Retinal pigment epithelial cell (primary cell): ENCODE results near the gene GALNT10.

Experiments used
- DNase-seq: peaks from one replicate; pipeline ENCODE4 v3.0.0-alpha.2; 2010; ENCODE audit warnings: low read depth
- H3K4me3 ChIP-seq: 2 replicates; pipeline ENCODE4 v1.5.1; 2011; ENCODE audit warnings: mild to moderate bottlenecking, low read length, control low read depth, moderate library complexity
- TF ChIP-seq, protein P1 (sequence below): conservative IDR thresholded peaks from 2 replicates; pipeline ENCODE4 v1.5.1; 2011; ENCODE audit warnings: low read depth, low read length, control low read depth, inconsistent platforms

The GALNT10 gene

DNA sequence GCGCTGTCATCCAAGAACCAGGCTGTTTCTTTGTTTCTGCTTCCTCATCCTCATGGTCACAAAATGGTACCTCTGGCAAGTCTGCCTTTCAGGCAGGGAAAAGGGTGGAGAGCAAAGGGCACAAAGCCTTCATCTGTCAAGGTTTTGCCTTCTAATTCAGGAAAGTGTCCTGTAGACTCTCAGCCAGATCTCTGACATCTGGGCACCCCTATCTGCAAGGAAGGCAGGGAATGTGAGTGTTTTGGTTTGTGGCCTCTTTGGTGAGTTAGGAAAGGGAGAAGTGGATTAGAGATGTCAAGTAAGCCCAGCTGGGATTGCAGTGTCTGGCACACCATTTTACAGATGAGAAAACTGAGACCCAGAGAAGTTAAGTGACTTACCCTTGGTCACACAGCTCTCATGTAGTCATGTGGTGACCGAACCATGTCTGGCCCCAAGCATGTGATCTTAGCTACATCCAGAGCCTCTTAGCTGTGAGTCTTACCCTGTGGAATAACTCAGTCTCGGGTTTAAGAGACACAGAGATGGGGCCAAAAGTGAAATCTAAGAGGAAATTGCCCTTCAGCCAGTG, 139.6 kb downstream of the GALNT10 start:
- TF ChIP-seq, protein P1, sequence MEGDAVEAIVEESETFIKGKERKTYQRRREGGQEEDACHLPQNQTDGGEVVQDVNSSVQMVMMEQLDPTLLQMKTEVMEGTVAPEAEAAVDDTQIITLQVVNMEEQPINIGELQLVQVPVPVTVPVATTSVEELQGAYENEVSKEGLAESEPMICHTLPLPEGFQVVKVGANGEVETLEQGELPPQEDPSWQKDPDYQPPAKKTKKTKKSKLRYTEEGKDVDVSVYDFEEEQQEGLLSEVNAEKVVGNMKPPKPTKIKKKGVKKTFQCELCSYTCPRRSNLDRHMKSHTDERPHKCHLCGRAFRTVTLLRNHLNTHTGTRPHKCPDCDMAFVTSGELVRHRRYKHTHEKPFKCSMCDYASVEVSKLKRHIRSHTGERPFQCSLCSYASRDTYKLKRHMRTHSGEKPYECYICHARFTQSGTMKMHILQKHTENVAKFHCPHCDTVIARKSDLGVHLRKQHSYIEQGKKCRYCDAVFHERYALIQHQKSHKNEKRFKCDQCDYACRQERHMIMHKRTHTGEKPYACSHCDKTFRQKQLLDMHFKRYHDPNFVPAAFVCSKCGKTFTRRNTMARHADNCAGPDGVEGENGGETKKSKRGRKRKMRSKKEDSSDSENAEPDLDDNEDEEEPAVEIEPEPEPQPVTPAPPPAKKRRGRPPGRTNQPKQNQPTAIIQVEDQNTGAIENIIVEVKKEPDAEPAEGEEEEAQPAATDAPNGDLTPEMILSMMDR, result no peak
- DNase-seq, result no peak
- no peak overlapping the region for H3K4me3 ChIP-seq

DNA sequence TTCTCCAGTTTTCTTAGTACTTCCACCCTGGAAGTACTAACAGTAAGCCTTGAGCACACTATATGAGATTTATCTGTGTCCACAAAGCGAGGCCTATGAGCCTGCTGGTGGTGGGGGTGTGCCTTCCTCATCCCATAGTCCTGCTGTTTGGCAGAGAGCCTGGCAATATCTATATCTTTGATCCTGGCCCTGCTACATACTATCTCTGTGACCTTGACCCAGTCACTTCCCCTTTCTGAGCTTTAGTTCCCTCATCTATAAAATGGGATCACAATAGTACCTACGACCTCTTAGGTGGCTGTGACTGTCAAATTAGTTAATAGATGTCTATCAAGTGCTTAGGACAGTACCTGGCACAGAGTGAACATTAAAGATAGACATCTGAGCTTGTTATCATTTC, 140.7 kb downstream of the GALNT10 start:
- no peak for DNase-seq
- H3K4me3 ChIP-seq, result no peak overlapping the region
- TF ChIP-seq, protein P1, result no peak

DNA sequence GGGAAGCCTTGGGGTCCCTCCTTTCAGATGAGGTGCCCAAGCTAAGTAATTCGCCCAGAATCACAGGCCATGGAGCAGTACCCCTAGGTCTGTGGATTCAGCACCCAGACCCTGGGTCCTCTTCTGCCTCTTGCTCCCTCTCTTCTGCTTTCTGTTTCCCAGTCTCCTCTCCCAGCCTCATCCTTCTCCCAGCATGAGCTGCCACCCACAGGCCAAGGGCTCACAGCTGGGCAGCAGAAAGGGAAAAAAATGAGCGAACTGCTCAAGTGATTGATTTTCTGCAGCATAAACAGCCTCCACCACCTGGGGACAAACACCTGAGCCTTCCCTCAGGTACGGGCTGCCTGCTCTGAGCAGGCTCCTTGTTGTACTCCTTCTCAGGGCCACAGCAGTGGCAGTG, 141.4 kb downstream of the GALNT10 start:
- TF ChIP-seq, protein P1, result no peak
- no peak for DNase-seq
- H3K4me3 ChIP-seq, result no peak overlapping the region

DNA sequence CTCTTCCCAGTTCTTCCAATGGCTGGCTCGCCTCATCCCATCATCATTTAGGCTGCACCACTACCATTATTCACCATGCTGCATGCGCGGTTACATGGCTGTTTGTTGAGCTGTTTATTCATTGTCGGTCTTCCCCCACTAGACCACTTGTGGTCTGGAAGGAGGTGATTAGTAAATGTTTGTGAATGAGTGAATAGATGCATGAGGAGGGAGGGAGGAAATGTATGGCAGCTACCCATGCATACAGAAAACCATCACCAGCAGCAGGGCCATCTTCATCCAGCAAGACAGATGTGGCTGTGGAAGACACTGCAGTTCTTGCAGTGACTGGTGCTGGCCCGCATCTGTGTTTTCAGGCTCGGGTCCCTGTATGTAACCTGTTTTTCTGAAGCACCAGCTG, 141.9 kb downstream of the GALNT10 start:
- H3K4me3 ChIP-seq, result no peak overlapping the region
- DNase-seq, result no peak
- TF ChIP-seq, protein P1, result no peak

DNA sequence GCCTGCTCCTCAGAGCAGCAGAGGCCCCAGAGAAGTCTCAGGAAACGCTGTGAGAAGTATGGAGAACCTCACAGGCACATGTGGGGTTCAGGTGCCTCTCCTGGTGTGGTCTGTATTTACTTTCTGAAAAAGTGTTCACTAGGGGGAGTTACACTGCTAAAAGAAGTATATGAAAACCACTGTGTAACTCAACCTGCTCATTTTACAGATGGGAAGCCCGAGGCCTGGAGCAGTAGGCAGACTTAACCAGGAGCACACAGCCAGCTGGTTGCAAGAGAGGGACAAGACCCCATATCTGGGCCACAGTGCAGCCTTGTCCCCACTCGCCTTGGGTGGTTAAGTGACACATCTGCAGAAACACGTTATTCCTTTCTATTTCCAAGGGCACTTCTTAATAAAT, 142.5 kb downstream of the GALNT10 start:
- TF ChIP-seq, protein P1, result no peak
- no peak for DNase-seq
- no peak overlapping the region for H3K4me3 ChIP-seq

DNA sequence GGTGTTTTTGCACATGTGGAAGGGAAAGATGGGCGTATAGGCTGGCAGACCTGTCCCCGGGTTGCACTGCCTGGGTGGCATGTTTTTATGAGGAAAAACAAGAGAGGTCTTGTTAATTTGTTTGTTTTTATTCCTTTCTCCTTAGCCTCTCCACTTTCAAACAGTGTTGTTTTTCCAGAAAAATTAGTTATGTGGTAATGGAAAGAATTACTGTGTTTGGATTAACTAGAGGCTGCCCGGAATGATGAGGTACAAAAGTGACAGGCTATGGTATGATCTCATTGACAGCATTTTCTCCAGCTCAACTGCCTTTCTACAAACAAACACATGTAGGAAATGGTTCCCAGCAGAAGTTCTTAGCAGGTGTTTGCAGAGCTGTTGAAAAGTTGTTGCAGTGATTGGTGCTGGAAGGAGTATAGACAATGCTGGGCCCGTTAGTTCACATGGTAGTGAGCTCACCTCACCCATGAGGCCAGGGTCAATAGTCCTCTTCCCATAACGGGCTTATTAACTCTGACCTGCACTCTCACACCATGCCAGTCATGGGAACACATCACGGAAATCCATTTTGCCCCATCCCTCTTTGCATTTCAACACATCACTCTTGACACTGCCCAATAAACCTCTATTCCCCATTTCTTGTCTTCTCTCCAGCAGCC, 144.0 kb downstream of the GALNT10 start:
- no peak overlapping the region for H3K4me3 ChIP-seq
- TF ChIP-seq, protein P1, result no peak
- DNase-seq, result no peak

DNA sequence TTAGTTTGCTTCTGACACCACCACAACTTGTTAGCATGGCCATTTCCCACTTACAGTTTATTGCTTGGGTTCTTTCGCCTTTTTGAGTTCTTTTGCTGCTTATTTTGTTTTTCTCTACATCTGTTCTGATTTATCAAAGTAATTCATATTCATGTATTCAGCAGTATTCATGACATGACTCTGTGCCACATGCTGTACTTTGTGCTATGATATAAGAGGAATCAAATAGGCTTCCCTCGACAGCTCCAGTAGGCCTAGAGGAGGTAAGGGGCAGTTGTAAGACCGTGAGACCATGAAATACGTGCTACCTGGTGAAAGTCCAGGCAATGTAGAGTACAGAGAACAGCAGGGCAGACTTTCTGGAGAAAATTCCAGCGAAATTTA, 144.5 kb downstream of the GALNT10 start:
- no peak for DNase-seq
- TF ChIP-seq, protein P1, result no peak

More for the DNA sequence above, 144.5 kb downstream of the GALNT10 start:
- no peak overlapping the region for H3K4me3 ChIP-seq
